ENCODE results near the gene NTNG1. TPM values are rescaled to one million over a fixed set of nuclear protein-coding genes. Genes with fewer than 3 reads are reported as not detected.

Gene NTNG1
- total and polyA plus RNA-seq, 2 of the 8 experiments (the other 6 are each of a cell fraction or from before 2014, with no cell fraction given): 1.2 to 4.1 TPM

- Histone ChIP-seq H2BK120ac (replicated peaks; ENCODE audit: low read depth, low read length) (no peak overlapping the region), H3K4ac (replicated peaks; ENCODE audit: insufficient read length, low read depth, low read length) (no peak overlapping the region), H3K23me2 (ENCODE audit: low read depth, low read length) (peaks cover 3% of the 10 kb centered on the region; the same call in 1 of the 2 replicates), H3K14ac (ENCODE audit: insufficient read length) (no peak overlapping the region), H3K56ac (replicated peaks; ENCODE audit: insufficient read length, low read depth, low read length) (no peak overlapping the region), H2AK5ac (ENCODE audit: low read depth, low read length) (no peak overlapping the region), H3K79me2 (ENCODE audit: control insufficient read depth in 1 of 2, insufficient read depth in 2 of 2, low read length in 2 of 2) (no peaks in the 10 kb centered on the region), H2BK20ac (ENCODE audit: low read length) (no peak overlapping the region), H3K27ac (ENCODE audit: low read depth, low read length) (no peak overlapping the region), H2BK5ac (ENCODE audit: low read depth, low read length) (no peak overlapping the region), H3K23ac (ENCODE audit: insufficient read length) (no peak overlapping the region), H3K4me1 (replicated peaks in 1 of 4; ENCODE audit: control insufficient read depth in 3 of 4, insufficient read depth in 4 of 4, low read length in 3 of 4) (peaks cover 0 to 12% (median 7%) of the 10 kb centered on the region in 4 experiments; a peak in 6 of 7 replicates), H3K27me3 (replicated peaks in 1 of 4; ENCODE audit: control insufficient read depth in 3 of 4, extremely low read depth in 1 of 4, insufficient read depth in 3 of 4, low read length in 3 of 4) (no peaks in the 10 kb centered on the region), H3K9me3 (ENCODE audit: insufficient read depth in 2 of 2, low read depth in 1 of 2, low read length in 1 of 2) (peaks cover 0 to 9% of the 10 kb centered on the region in 2 experiments; a peak in 2 of 4 replicates), H3K18ac (ENCODE audit: extremely low read depth, low read length) (no peak overlapping the region), H2BK15ac (ENCODE audit: low read length) (no peak overlapping the region), H3K9ac (replicated peaks in 1 of 4; ENCODE audit: extremely low read depth in 1 of 4, low read depth in 3 of 4, low read length in 3 of 4) (no peak overlapping the region), H3K79me1 (ENCODE audit: low read depth, low read length) (no peaks in the 10 kb centered on the region), H3K4me2 (ENCODE audit: insufficient read depth in 1 of 2, low read depth in 2 of 2, low read length in 2 of 2) (no peak overlapping the region), H4K91ac (replicated peaks; ENCODE audit: insufficient read length, low read length) (no peak overlapping the region), H3K4me3 (ENCODE audit: extremely low read depth in 1 of 4, insufficient read depth in 2 of 4, low read depth in 3 of 4, low read length in 4 of 4) (no peak overlapping the region), H3K36me3 (ENCODE audit: control insufficient read depth in 2 of 4, insufficient read depth in 4 of 4, low read length in 3 of 4) (no peaks in the 10 kb centered on the region), H4K20me1 (replicated peaks in 1 of 2; ENCODE audit: control insufficient read depth in 1 of 2, insufficient read depth in 2 of 2, low read length in 2 of 2) (no peaks in the 10 kb centered on the region), H2AFZ (ENCODE audit: low read length) (0 out of 2 replicates have a peak overlapping the region, but pooled peaks have one; percentile 37), H2BK12ac (ENCODE audit: low read depth, low read length) (no peak overlapping the region), H4K5ac (ENCODE audit: insufficient read length, low read depth, low read length) (no peak overlapping the region), H4K8ac (ENCODE audit: extremely low read depth, insufficient read depth, low read length) (no peak overlapping the region)
- ChIA-PET POLR2A (ENCODE audit: partially characterized antibody) (no interaction called here), CTCF (ENCODE audit: partially characterized antibody) (no interaction called here)
- 82% methylated on average over 5 of the region's 5 CpGs; no CpG with 5 or more reads in 1 of the 2 experiments for WGBS, 2 experiments (ENCODE audit: extremely low coverage in 1 of 2, insufficient coverage in 1 of 2, insufficient read length in 1 of 2, insufficient replicate concordance in 2 of 2, low coverage in 1 of 2, low lambda C conversion rate in 2 of 2, missing lambda C conversion rate in 1 of 2)
- no peak for TF ChIP-seq EZH2 (IDR thresholded peaks at IDR 0.05; ENCODE audit: low read depth, low read length, severe bottlenecking)
- TF ChIP-seq NRF1 (IDR thresholded peaks at IDR 0.05; ENCODE audit: low read depth, low read length): no peak
- TF ChIP-seq CTCF (IDR thresholded peaks at IDR 0.05; ENCODE audit: control extremely low read depth in 1 of 3, insufficient read depth in 1 of 3, low read depth in 1 of 3, low read length in 3 of 3): no peak
- TF ChIP-seq RAD21 (IDR thresholded peaks at IDR 0.05 in 1 of 2, conservative IDR thresholded peaks at IDR 0.05 in 1 of 2; ENCODE audit: low read depth in 2 of 2, low read length in 2 of 2): no peak
- TF ChIP-seq SRF (IDR thresholded peaks at IDR 0.05; ENCODE audit: low read depth, low read length): no peak
- no peak for TF ChIP-seq E2F6 (IDR thresholded peaks at IDR 0.05)
- TF ChIP-seq BCL11A (IDR thresholded peaks at IDR 0.05; ENCODE audit: low read depth in 2 of 2, low read length in 2 of 2): no peak
- no peak for TF ChIP-seq FOSL1 (IDR thresholded peaks at IDR 0.05; ENCODE audit: insufficient read depth, low read depth, low read length)
- FAIRE-seq (no peak), DNase-seq (ENCODE audit: low read depth in 1 of 2, low spot score in 2 of 2) (no peak)
Observed at GRCh38 chr1:107198561-107198960, 57.7 kb downstream of the NTNG1 start.
